ENCODE measurements around the gene ELAC2.

The ELAC2 gene

GRCh38 chr17:13000561-13000960 lies 17.3 kb downstream of the ELAC2 start:
- DNase-seq (ENCODE audit: low read depth), result no peak
- no peak for TF ChIP-seq CTCF (IDR thresholded peaks at IDR 0.05; ENCODE audit: control insufficient read depth, insufficient read depth, low read depth, low read length, missing control alignments)
- no peak overlapping the region for H3K4me3 ChIP-seq (ENCODE audit: control insufficient read depth, low read depth, low read length)

GRCh38 chr17:12998874-12999273 lies 19.0 kb downstream of the ELAC2 start:
- DNase-seq (ENCODE audit: low read depth), result no peak
- H3K4me3 ChIP-seq (ENCODE audit: control insufficient read depth, low read depth, low read length), result no peak overlapping the region
- no peak for TF ChIP-seq CTCF (IDR thresholded peaks at IDR 0.05; ENCODE audit: control insufficient read depth, insufficient read depth, low read depth, low read length, missing control alignments)

GRCh38 chr17:12998461-12998860 lies 19.4 kb downstream of the ELAC2 start:
- no peak for TF ChIP-seq CTCF (IDR thresholded peaks at IDR 0.05; ENCODE audit: control insufficient read depth, insufficient read depth, low read depth, low read length, missing control alignments)
- H3K4me3 ChIP-seq (ENCODE audit: control insufficient read depth, low read depth, low read length), result no peak overlapping the region
- no peak for DNase-seq (ENCODE audit: low read depth)

- H3K4me3 ChIP-seq (ENCODE audit: control insufficient read depth, low read depth, low read length), result no peak overlapping the region
- no peak for TF ChIP-seq CTCF (IDR thresholded peaks at IDR 0.05; ENCODE audit: control insufficient read depth, insufficient read depth, low read depth, low read length, missing control alignments)
- no peak for DNase-seq (ENCODE audit: low read depth)
Measured at GRCh38 chr17:12996941-12997340, 20.9 kb downstream of the ELAC2 start.

- no peak for DNase-seq (ENCODE audit: low read depth)
- no peak for TF ChIP-seq CTCF (IDR thresholded peaks at IDR 0.05; ENCODE audit: control insufficient read depth, insufficient read depth, low read depth, low read length, missing control alignments)
- no peak overlapping the region for H3K4me3 ChIP-seq (ENCODE audit: control insufficient read depth, low read depth, low read length)
Measured at GRCh38 chr17:12996357-12996756, 21.5 kb downstream of the ELAC2 start.

GRCh38 chr17:12995896-12996295 lies 21.9 kb downstream of the ELAC2 start:
- TF ChIP-seq CTCF (IDR thresholded peaks at IDR 0.05; ENCODE audit: control insufficient read depth, insufficient read depth, low read depth, low read length, missing control alignments), result no peak
- H3K4me3 ChIP-seq (ENCODE audit: control insufficient read depth, low read depth, low read length), result no peak overlapping the region

More at GRCh38 chr17:12995896-12996295, 21.9 kb downstream of the ELAC2 start:
- no peak for DNase-seq (ENCODE audit: low read depth)

All from AG09309 (cell line).